ENCODE results near the gene NCKAP5. TPM values are rescaled to one million over a fixed set of nuclear protein-coding genes. Genes with fewer than 3 reads are reported as not detected.

NCKAP5 gene
- total RNA-seq, 2 experiments from 2014 or later = not detected

DNA sequence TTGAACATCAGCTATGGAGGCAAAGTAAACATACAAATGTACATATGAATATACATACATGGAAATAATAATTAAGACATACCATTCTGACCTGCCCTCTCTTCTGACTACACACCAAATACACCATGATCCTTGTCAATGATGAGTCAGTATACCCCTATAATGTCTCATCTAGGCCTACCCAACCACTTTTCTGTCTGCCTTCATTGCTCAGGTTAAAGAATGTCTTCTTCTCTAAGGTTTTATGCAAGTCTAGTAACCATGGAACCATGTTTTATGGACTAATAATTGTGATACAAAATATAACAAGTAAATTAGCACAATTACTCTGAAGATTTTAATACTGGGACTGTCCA is 128.7 kb downstream of the NCKAP5 start:
- Mint-ChIP-seq H3K27me3 (no peaks in the 10 kb centered on the region), H3K4me3 (no peak overlapping the region), H3K9me3 (no peaks in the 10 kb centered on the region), H3K27ac (no peak overlapping the region), H3K4me1 (no peaks in the 10 kb centered on the region), H3K36me3 (no peaks in the 10 kb centered on the region)
- ATAC-seq (ENCODE audit: low read depth) = no peak
- POLR2A ChIA-PET = no interaction called here
- DNase-seq = no peak

DNA sequence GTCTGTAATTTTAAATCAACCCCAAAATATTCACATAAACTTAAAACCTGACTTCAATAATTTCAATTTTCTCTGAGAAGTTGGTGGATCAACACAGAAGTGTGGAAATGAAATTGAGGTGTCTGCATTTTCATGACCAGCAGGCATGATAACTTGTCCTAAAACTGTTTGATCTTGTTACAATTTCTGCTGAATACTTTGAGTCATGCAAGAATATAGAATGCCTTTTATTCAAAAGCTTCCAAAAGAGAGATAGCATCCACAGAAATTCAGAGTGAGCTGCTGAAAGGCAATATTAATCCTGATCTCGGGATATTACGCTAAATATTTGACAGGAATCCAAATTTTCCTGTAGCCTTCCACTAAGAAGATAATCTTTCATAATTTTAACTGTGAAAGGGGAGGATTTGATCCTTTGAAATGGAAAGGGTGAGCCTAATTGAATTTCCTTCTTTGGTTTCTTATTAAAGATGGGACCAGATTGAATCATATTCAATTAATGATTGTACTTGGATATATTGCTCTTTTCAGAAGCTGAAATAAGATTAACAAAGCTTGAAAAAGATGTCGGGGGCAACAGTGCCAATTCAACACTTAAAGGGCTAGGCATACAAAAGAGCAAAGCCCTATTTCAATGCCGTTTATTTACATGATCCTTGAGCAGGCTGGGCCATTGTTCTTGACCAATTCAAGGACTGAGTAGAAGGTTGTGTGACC is 129.3 kb downstream of the NCKAP5 start:
- DNase-seq = no peak
- Mint-ChIP-seq H3K4me1 (no peaks in the 10 kb centered on the region), H3K27me3 (no peaks in the 10 kb centered on the region), H3K36me3 (no peaks in the 10 kb centered on the region), H3K27ac (no peak overlapping the region), H3K4me3 (no peak overlapping the region), H3K9me3 (no peaks in the 10 kb centered on the region)
- ATAC-seq (ENCODE audit: low read depth) = no peak
- POLR2A ChIA-PET = no interaction called here

DNA sequence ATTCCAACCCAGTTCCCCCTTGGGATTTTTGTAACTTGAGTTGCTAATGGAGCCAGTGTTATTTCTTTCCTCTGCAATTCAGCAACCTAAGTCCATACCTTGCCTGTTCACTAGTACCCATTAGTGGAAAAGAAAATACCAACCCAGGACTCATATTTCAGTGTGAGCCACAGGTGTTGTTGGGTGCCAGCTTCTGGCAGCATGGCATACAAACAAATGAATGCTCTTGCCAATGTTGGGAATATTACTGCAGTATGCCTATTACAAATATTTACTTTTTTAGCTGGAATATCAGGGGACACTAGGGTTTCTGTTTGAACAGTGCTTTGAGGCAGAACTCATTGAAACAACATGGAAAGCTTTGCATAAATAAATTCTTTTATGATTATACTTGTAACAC is 130.2 kb downstream of the NCKAP5 start:
- Mint-ChIP-seq H3K27me3 (no peaks in the 10 kb centered on the region), H3K36me3 (no peaks in the 10 kb centered on the region), H3K4me3 (no peak overlapping the region), H3K27ac (no peak overlapping the region), H3K4me1 (no peaks in the 10 kb centered on the region), H3K9me3 (no peaks in the 10 kb centered on the region)
- POLR2A ChIA-PET = no interaction called here
- ATAC-seq (ENCODE audit: low read depth) = no peak
- no peak for DNase-seq

DNA sequence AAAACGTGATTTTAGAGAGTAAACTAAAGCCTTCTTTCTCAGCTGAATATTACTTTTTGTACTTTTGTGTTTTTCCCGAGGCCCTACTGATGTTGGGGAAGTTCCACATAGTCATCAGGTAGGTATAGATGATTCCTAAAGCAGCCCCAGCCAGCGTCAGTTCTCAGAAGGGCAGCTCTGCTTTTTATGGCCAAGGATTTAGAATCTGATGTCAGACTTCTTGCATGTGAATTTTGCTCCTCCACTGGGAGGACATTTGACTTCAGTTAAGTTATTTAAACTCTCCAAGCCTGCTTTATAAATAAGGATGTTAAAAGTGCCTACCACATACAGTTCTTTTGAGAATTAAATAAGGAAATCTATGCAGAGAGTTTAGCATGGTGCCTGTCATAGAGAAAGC is 130.8 kb downstream of the NCKAP5 start:
- Mint-ChIP-seq H3K4me1 (no peaks in the 10 kb centered on the region), H3K9me3 (no peaks in the 10 kb centered on the region), H3K4me3 (no peak overlapping the region), H3K27me3 (no peaks in the 10 kb centered on the region), H3K36me3 (no peaks in the 10 kb centered on the region), H3K27ac (no peak overlapping the region)
- DNase-seq (no peak), ATAC-seq (ENCODE audit: low read depth) (no peak)
- POLR2A ChIA-PET = no interaction called here

DNA sequence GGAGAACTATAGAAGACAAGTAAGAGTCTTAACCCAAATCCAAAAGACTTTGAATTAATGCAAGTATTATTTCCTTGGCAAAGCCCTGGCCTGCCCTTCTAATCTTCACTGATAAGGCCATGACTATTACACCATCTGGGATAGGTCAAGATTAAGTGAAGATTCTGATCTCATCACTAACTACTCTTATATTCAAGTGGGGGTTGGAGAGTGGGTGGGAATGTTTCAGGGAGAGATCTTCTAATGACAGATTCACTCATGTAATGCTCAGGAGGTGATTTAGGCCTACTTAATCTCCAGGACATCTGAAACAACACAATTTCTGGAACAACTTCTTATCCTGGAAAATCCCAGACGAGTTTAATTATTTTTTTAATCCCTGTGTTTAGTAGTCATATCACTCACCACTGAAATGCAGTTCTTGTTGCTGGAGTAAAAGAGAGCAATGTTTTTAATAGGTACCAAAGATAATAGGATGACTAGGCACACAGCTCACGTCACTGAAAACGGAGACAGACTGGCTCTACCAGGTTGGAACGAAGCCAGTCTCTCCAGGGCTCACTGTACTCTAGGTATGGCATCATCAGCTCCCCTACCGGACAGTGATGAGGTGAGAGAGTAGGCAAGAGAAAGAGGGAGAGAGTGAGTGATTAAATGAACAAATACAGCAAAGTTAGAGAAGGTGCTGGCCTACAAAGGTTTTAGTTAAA is 133.1 kb downstream of the NCKAP5 start:
- no peaks in the 10 kb centered on the region for H3K36me3 Mint-ChIP-seq
- H3K27me3 Mint-ChIP-seq = no peaks in the 10 kb centered on the region

DNA sequence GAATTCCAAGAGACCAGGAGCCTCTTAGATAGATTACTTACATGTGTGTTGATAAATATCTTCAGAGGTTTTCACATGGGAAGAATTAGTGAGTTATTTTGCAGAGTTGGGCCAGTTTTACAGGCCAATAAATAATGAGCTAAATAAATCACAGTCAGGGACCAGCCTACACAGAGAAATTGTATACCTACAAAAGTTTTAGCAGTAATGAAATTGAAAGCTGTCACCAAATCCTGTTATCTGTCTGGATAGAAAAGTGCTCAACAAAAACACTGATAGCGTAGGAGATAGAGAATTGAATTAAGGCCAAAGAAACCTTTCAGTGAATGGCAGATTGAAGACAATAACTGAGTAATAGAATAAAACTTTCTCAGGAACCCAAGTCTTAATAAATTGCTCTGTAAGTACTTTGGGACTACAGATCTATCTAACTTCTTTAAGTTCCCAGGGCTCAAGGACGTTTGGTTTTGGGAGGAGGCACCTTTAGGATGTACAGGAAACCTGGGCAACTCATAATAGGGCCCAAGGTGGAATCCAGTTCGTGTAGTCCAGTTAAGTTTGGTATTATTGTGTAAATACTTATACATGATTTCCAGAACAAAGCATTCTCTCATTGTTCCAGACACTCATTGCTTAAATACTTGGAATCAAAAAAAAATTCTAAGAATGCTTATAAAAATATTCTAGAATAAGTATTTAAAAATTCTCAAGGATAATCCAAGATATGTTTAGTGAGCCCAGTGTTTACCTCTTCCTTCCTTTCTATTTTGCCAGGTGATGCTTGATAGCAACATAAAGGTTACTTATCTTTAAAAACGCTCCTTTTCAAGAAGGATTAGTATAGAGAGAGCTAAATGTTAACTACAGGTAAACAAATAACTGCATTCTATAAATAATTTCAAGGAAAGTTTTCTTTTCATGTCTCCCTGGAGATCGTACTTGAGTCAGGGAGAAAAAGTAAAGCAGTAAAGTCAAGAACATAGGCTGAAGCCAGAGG is 134.5 kb downstream of the NCKAP5 start:
- DNase-seq (no peak), ATAC-seq (ENCODE audit: low read depth) (no peak)
- POLR2A ChIA-PET = no interaction called here
- no peaks in the 10 kb centered on the region for H3K27me3 Mint-ChIP-seq
- H3K36me3 Mint-ChIP-seq = no peaks in the 10 kb centered on the region
- H3K4me1 Mint-ChIP-seq = no peaks in the 10 kb centered on the region
- H3K27ac Mint-ChIP-seq = no peak overlapping the region
- H3K4me3 Mint-ChIP-seq = no peak overlapping the region
- H3K9me3 Mint-ChIP-seq = no peaks in the 10 kb centered on the region

More for the DNA sequence above, 133.1 kb downstream of the NCKAP5 start:
- no peak for DNase-seq
- ATAC-seq (ENCODE audit: low read depth) = no peak
- Mint-ChIP-seq H3K4me3 (no peak overlapping the region), H3K27ac (no peak overlapping the region), H3K9me3 (no peaks in the 10 kb centered on the region), H3K4me1 (no peaks in the 10 kb centered on the region)
- POLR2A ChIA-PET = no interaction called here

DNA sequence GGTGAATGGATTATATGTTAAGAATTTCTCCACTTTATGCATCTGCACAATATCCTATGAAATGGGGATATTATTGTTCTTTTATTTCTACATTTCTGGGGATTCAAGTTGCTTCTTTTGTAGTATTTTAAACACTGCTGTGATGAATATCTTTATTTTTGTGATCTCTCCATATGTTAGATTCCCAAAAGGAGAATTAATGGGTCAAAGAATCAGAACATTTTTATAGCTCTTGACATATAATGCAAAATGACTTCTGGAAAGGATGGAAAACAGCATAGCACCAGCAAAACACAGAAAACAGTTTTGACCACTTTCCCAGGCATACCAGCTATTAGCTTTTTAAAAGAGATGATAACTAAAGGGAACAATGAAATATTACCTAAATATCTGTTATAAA is 135.5 kb downstream of the NCKAP5 start:
- H3K9me3 Mint-ChIP-seq = no peaks in the 10 kb centered on the region
- no peak for ATAC-seq (ENCODE audit: low read depth)
- DNase-seq = no peak
- POLR2A ChIA-PET = no interaction called here
- H3K36me3 Mint-ChIP-seq = no peaks in the 10 kb centered on the region
- H3K4me1 Mint-ChIP-seq = no peaks in the 10 kb centered on the region
- no peak overlapping the region for H3K27ac Mint-ChIP-seq
- no peaks in the 10 kb centered on the region for H3K27me3 Mint-ChIP-seq
- H3K4me3 Mint-ChIP-seq = no peak overlapping the region

DNA sequence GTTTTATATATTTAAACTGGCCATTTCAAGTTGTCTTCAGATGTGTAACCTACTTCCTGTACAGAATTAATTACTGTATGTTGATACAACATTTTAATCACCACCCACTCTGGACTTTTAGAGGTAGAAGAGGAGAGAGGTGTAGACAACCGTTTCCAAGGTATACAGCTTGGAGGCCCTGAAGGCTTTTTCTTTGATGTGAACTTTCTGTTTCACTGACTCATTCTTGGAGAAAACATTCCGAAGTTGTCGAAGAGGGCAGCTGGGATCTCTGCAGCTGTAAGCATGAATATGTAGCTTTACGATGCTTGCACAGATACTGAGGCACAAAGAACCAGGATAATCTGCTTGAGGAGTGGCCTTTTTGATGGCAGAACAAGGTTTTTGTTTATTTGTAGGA is 137.0 kb downstream of the NCKAP5 start:
- DNase-seq (no peak), ATAC-seq (ENCODE audit: low read depth) (no peak)
- POLR2A ChIA-PET = no interaction called here
- Mint-ChIP-seq H3K4me3 (no peak overlapping the region), H3K9me3 (no peaks in the 10 kb centered on the region), H3K36me3 (no peaks in the 10 kb centered on the region), H3K27ac (no peak overlapping the region), H3K4me1 (no peaks in the 10 kb centered on the region), H3K27me3 (no peaks in the 10 kb centered on the region)

DNA sequence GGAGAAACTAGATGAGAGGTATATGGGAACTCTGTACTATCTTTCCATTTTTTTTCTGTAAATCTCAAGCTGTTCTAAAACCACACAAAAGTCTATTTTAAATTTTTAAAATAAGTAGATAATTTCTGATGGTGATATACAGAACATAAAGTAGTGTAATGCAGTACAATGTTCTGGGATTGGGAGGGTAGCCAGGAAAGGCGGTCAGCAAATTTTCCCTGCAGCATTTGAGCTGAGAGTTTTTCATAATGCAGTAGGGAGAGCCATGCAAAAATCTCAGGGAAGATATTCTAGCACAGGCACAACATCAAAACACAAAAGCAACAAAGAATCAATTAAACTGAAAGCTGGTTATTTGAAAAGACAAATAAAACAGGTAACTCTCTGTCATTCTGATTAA is 141.5 kb downstream of the NCKAP5 start:
- POLR2A ChIA-PET = no interaction called here
- ATAC-seq (ENCODE audit: low read depth) (no peak), DNase-seq (no peak)
- no peaks in the 10 kb centered on the region for H3K4me1 Mint-ChIP-seq
- H3K27me3 Mint-ChIP-seq = no peaks in the 10 kb centered on the region
- H3K27ac Mint-ChIP-seq = no peak overlapping the region
- no peak overlapping the region for H3K4me3 Mint-ChIP-seq
- no peaks in the 10 kb centered on the region for H3K9me3 Mint-ChIP-seq
- H3K36me3 Mint-ChIP-seq = no peaks in the 10 kb centered on the region

DNA sequence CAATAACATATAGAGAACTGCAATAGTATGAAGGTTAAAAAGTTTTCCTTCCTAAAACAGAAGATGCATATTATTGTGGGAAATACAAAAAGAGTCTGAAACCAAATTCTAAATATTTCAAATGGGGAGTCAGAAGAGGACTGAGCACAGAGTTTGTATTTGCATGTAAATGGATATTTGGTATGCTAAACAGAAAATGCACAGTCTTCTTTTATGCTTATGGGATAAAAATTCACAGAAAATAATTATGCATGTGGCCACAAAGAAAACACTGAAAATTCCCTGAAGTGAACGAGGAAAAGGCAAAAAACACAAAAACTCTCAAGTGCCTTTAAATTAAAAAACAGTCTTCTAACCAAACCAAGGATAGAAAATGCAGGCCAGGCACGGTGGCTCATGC is 142.7 kb downstream of the NCKAP5 start:
- Mint-ChIP-seq H3K36me3 (no peaks in the 10 kb centered on the region), H3K4me3 (no peak overlapping the region), H3K27ac (no peak overlapping the region), H3K27me3 (no peaks in the 10 kb centered on the region), H3K4me1 (no peaks in the 10 kb centered on the region), H3K9me3 (no peaks in the 10 kb centered on the region)
- POLR2A ChIA-PET = no interaction called here
- DNase-seq (no peak), ATAC-seq (ENCODE audit: low read depth) (no peak)

DNA sequence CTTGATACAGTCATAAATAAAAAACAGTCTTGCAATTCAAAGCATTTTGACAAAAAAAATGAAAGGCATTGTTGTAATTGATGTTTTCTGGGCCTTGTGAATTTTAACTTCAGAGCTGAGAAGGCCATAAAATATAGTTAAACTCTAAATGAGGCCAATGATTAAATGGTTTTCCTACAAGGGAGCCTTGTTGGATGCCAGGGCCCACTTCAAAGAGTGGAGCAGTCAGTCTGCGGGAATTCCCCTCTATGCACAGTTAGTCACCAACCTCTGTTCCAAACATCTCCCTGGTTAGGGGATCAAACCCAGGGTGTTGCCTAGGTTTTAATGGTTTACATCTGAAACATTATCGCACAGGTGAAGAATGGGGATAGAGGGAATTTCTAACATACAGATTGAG is 143.4 kb downstream of the NCKAP5 start:
- no peaks in the 10 kb centered on the region for H3K27me3 Mint-ChIP-seq
- ATAC-seq (ENCODE audit: low read depth) (no peak), DNase-seq (no peak)
- no peaks in the 10 kb centered on the region for H3K4me1 Mint-ChIP-seq
- POLR2A ChIA-PET = no interaction called here
- no peaks in the 10 kb centered on the region for H3K9me3 Mint-ChIP-seq
- no peak overlapping the region for H3K4me3 Mint-ChIP-seq
- H3K27ac Mint-ChIP-seq = no peak overlapping the region
- no peaks in the 10 kb centered on the region for H3K36me3 Mint-ChIP-seq

DNA sequence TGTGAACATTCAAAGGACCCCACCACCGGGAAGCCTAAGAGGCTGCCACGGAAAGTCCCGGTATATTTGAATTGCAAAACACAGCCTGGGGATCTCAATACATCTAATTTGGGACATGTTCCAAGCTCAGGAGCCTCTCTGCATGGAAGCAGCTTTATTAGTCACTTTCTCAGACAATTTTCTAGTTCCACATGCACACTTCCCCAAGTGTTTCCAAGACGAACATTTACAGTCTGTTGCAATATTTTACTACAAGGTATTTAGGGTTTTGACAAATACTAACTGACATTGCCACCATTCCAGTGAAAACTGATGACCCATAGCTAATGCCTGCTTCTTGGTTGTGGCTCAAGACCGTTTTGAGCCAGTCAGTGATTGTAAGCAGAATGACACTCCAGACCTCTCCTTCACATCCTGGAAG is 145.3 kb downstream of the NCKAP5 start:
- POLR2A ChIA-PET = no interaction called here
- Mint-ChIP-seq H3K9me3 (no peaks in the 10 kb centered on the region), H3K27me3 (no peaks in the 10 kb centered on the region), H3K27ac (no peak overlapping the region), H3K4me3 (no peak overlapping the region), H3K4me1 (no peaks in the 10 kb centered on the region), H3K36me3 (no peaks in the 10 kb centered on the region)
- ATAC-seq (ENCODE audit: low read depth) (no peak), DNase-seq (no peak)

DNA sequence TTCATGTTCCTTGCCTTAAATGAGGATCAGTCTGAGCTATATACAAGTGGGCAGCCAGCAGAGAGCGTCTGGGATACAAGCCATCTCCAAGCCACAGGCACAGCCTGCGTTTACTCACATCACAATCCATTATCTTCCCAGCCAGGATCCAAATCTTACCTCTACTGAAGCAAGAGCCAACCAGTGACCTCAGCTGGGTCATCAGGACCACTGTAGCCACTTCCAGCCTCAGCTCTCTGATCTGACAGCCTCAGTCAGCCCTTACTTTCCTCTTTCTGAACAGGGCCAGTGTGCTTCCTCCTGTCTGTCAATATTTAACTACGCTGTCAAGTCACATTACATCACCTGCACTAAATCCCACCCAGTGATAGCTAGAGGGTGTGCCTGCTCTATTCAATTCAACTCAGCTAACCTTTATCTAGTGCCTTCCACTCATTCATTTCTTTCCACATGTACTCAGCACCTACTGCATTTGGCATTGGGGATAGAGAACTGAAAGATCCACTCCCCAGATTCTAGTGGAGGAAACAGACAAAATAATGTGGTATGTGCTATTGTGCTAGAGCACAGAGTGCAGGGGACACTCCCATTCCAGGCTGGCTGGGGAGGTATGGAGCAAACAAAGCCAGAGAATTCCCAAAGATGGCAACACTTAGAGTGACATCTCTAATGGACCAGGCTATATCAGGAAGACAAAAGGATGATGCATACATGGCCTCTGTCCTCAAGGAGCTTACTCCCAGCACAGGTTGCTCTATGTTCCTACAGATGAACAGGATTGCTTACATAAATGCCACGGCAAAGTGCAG is 146.5 kb downstream of the NCKAP5 start:
- Mint-ChIP-seq H3K36me3 (no peaks in the 10 kb centered on the region), H3K9me3 (no peaks in the 10 kb centered on the region), H3K4me3 (no peak overlapping the region), H3K27me3 (no peaks in the 10 kb centered on the region), H3K4me1 (no peaks in the 10 kb centered on the region), H3K27ac (no peak overlapping the region)
- POLR2A ChIA-PET = no interaction called here
- ATAC-seq (ENCODE audit: low read depth) (no peak), DNase-seq (no peak)

Measured in activated naive CD8-positive, alpha-beta T cell treated with anti-CD3 and anti-CD28 coated beads, Interleukin-2, amount 10 ng/mL, durations not matched to agents 7 days and 5 days (primary cell).